ENCODE measurements around the gene XRRA1.

- TF ChIP-seq, protein P1, sequence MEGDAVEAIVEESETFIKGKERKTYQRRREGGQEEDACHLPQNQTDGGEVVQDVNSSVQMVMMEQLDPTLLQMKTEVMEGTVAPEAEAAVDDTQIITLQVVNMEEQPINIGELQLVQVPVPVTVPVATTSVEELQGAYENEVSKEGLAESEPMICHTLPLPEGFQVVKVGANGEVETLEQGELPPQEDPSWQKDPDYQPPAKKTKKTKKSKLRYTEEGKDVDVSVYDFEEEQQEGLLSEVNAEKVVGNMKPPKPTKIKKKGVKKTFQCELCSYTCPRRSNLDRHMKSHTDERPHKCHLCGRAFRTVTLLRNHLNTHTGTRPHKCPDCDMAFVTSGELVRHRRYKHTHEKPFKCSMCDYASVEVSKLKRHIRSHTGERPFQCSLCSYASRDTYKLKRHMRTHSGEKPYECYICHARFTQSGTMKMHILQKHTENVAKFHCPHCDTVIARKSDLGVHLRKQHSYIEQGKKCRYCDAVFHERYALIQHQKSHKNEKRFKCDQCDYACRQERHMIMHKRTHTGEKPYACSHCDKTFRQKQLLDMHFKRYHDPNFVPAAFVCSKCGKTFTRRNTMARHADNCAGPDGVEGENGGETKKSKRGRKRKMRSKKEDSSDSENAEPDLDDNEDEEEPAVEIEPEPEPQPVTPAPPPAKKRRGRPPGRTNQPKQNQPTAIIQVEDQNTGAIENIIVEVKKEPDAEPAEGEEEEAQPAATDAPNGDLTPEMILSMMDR (conservative IDR thresholded peaks at IDR 0.05): no peak
- no peak for TF ChIP-seq EZH2 (IDR thresholded peaks at IDR 0.05; ENCODE audit: low read depth)
These were observed 11.9 kb downstream of the XRRA1 start for GRCh38 chr11:74936976-74937375.

All from PC-9 (cell line).